HUDEP-2 (cell line): Measurements from ENCODE around the gene SYT13.
A peak's percentile ranks its signal among the peaks of the same experiment; 100 is the strongest.

Experiments
- DNase-seq, 76 experiments: peaks; one replicate each; lab custom pipeline; 2025; ENCODE audit not compliant: unreplicated experiment in 76 of 76; lab: John Stamatoyannopoulos, UW

SYT13 gene

DNA sequence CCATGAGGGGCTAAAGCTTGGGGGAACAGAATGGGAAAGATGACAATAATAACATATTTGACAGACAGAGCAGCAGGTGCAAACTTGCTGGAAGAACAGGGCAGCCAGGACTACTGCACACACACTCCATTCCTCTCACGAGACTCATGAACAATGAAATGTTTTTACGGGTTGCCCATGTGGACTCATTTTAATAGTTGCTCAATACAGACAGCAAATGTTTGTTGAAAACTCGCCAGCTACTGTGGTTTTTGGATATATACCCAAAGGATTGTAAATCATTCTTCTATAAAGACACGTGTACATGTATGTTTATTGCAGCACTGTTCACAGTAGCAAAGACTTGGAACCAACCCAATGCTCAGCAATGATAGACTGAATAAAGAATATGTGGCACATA, 10.3 kb downstream of the SYT13 start:
- no peak for DNase-seq

GRCh38 chr11:45274206-45274605, 11.9 kb downstream of the SYT13 start:
- no peak for DNase-seq

- DNase-seq = no peak
Measured at GRCh38 chr11:45273509-45273908, 12.6 kb downstream of the SYT13 start.

GRCh38 chr11:45272701-45273100, 13.4 kb downstream of the SYT13 start:
- no peak for DNase-seq

DNA sequence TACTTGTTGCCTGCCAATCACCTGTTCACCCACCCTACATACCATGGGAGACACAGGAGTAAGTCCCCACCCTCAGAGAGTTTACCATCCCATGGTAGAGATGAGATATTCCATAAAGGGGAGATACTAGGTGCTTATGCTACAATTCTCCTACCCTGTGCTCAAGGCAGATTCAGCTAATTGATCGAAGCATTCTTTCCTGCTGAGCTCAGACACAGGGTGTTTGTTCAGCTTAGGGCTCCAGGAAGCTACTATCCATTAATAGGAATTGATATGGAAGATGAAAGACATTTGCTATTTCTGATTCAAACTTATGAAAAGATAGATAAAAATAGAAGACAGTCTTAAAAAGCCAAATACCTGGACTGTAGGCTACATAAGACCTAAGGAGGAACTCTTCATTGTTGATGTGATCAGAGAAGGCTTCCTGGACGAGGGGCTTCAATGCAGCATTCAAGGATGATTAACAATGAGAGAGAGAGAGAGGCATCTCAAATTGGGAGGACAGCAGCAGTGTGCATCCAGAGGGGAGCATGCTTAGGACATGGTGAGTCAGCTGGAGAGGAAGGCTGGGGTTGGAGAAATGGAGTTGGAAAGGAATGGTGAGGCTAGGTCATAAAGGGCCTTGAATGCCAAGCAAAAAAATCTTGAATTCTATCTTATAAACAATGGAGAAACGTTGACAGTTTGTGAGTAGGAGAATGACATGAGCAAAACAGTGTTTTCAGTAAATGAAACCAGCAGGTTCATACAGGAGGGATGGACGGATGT, 15.0 kb downstream of the SYT13 start:
- DNase-seq = no peak

- DNase-seq = no peak
Measured at GRCh38 chr11:45269678-45270077, 16.5 kb downstream of the SYT13 start.

DNA sequence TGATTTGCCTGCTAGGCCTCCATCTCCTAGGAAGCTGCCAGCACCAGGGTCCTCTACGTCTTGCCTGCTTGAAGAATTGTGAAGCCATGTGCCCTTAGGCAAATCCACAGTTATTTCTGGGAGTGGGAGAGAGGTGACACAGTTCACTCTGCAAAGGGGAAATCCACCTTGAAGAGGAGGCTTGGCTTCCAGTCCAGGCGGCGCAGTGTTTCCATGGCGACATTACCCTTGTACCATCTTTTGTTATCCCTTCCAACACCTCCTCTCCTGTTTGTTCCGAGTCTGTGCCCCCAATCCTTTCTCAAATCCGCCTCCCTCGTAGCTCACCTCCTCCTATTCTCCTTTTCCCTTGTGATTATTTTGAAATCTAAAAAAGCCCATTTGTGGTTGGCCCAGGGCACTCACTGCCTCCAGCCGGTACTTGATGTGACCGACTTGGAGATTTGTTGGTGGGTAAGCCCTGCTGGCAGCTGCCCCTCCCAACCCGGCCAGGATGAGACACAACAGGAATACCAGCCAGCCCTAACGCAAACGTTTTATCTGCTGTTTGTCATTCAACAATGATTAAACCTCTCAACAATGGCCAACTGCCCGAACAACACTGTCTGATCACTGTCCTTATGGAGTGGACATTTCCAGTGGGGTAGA, 18.4 kb downstream of the SYT13 start:
- no peak for DNase-seq

- DNase-seq = peak in 26 of 76 experiments; percentile 0 to 44 (median 11)
Measured at GRCh38 chr11:45267052-45267451, 19.1 kb downstream of the SYT13 start.

- no peak for DNase-seq
Measured at GRCh38 chr11:45266676-45267020, 19.5 kb downstream of the SYT13 start.

DNA sequence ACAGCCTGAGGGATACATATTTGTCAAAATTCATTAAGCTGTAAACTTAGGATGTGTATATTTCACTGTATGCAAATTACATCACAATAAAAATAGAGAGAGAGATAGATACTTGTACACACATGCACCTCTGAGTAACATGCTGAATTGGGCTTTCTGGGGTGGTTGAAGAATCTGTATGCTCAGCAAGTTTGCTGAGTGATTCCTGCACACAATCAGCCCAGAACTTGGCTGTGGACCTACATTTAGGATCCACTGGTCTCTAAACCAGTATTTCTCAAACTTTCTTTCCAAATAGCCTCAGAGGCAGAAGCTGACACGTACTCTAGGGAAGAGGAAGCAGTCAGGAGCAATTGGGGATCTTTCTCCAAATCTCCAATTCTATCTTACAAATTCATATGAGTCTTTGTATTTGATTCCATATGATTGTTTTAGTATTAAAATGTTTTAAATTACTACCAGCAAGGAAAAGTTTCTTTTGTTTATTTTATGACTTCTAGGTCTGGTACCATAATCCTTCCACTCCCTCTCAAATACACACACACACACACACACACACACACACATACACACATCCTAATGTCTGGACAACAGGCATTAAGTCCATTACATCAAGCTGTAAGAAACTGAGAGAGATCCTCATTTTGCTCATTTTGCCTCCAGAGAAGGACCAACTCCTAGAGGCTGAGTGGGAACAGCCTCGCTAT, 20.0 kb downstream of the SYT13 start:
- no peak for DNase-seq

DNA sequence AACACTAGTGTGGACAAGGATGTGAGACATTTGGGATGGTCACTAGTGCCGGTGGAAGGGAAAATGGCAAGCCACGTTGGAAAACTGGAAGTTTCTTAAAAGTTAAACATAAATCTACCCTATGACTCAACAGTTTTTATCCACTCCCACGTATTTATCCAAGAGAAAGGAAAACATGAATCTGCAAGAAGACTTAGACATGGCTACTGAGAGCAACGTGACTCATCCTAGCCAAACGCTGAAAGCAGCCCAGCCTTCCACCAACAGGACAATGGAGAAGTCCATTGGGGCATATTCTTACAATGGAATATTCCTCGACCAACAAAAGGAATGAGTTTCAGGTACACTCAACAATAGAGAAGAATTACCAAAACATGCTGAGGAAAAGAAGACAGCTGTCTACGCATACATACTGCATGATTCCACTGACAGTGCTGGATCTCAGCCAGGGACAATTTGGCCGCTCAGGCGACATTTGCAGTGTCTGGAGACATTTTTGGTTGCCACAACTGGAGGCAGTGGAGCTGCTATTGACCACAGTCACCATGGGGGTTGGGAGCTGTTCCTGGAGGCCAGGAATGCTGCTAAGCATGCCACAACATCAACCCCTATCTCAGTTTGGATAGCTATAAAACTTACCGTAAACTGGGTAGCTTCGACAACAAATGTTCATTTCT, 21.2 kb downstream of the SYT13 start:
- no peak for DNase-seq

DNA sequence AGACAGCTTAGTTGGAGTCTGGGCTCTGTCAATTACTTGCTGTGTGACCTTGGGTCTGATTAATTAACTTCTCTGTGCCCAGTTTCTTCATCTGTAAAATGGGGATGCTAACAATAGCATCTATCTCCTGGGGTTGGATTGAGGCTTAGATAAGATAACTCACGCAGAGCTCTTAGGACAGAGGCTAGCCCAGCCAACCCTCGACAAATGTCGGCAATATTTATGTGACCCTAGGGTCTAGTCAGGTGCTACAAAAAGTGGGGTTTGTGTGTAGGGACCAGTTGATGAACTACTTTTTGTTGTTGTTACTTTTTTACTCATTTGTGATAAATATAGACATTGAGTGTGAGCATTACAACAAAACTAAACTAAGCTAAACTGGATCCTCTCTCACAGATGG, 22.4 kb downstream of the SYT13 start:
- DNase-seq = no peak

DNA sequence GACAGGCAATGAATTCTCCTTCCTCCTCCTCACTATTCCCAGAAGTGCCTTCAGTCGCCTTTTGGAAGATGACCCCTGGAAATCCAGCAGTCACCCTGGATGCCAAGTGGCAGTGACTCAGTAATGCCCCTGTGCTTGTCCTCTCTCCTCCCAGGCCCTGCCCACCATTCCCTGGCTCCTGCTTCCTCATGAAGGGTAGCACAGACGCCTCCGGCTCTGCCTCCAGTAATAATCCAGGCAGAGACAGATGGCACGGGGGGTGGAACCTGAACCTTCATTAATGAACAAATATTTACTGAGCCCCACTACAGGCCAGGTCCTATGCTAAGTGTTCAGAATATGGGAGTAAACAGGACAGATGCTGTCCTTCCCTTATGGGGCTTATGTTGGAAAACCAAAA, 23.2 kb downstream of the SYT13 start:
- no peak for DNase-seq

DNA sequence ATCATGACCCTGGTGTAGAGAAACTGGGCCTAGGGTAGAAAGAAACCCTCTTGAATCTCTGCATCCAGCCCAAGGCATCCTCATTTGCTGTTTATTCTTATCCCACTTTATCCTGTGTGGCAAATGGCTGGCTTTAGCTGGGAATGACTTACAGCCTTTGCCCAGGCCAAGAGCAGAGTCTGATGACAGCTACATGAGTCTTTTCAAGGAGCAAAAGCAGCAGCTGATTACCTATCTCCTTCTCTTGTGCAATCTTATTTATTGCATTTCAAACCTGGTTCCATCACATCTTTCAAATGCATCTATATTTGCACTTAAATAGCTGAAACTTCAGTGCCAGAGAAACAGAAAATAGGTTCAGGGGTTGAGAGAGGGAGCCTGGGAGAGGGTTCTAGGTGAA, 26.1 kb downstream of the SYT13 start:
- no peak for DNase-seq

- DNase-seq = no peak
Measured at GRCh38 chr11:45259592-45259991, 26.5 kb downstream of the SYT13 start.

DNA sequence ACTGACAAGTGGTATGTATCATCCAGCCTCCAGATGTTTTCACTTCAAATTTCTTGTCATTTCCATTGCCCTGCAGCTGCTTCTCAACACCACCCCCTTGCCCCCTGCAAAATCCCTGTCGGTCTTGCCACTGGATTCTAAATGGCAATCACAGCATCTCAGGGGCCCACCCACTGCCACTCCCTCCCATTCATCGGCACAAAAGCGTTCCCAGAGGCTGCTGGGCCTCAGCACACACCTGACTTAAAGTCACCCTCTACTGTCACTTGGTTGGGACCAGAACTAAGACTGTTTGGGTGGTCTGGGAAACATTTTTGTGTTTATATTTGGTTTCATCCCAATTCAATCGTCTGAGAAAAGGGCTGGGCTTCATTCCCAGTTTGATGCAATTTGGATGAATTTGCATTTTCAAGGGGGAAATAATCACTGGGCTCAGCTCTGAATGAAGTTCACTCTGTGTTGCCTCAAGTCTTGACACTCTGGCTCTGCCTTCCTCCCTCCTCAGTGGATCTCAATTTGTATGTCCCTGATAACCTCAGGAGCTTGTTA, 27.1 kb downstream of the SYT13 start:
- no peak for DNase-seq

DNA sequence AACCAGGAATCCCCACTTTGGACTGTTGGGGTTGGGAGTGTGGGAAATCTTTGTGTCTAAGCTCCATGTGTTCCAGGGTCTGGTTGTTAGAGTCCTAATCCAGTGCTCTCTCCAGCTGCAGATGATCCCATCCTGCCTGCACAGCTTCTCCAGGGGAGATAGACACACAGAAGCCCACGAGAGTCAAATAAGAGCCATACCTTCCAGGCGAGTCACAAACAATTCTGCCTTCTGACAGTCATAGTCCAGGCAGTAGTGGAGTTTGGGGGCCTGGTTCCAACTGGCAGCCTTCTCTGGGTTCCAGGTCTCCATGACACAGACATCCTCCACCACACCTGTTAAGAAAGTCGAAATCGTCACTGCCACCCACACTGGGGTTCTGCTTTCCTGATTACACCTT, 32.1 kb downstream of the SYT13 start:
- no peak for DNase-seq

DNA sequence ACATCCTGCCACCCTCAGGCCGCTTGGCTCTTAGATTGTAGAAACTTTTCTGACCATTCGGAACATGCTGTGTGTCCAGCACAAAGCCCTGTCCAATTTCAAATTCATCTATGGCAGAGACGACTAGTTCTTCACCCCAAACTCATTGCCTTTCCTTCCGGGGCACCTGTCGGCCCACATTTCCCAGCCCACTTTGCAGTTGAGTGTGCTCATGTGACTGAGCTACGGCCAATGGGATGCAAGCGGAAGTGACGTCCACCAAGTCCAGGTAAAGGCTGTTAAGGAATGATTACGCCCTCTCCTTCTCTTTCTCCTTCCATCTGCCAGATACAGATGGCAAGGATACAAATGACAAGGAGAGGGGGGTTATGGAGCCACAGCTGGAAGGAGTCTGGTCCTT, 32.5 kb downstream of the SYT13 start:
- DNase-seq = no peak

GRCh38 chr11:45252877-45253276, 33.3 kb downstream of the SYT13 start:
- DNase-seq = no peak

DNA sequence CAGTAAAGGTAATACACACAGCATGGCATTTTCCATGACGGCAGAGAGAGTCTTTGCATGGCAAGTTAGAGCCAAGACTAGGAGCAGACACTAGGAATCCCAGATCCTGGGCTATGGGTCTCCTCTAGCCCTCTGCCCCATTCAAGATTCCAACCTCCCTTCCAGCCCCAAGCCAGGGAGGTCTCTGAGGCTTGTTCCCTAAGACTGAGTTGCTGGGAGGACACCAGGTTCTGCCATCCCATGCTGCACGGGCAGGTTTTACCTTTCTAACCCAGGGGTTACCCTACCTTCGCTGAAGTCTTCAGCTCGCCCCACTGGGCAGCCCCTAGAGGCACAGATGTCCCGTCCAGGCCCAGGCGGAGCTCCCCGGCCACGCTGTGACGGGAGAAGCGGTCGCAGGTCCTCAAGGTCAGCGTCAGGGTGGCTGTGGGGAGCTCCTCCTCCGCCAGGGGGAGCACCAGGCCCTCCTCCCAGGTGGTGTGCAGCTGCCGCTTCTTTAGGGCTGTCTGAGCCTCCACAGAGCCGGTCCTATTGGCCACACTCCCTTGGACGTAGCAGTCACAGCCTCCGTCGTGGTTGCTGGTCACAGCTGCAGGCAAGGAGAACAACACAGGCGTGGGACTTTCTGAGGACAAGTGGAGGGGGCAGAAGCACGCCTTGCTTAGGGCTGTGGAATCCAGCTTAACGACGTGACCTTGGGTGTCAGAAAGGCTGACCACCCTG, 33.8 kb downstream of the SYT13 start:
- DNase-seq = peak in 38 of 76 experiments; percentile 1 to 51 (median 18)
